Suppressor macrophage (primary cell): Measurements from ENCODE around the gene SIT1.
"Not testable (repeated sequence)": the region's sequence is repeated elsewhere in the genome, so short reads cannot be mapped to it uniquely, and the experiment has no call there.

Source experiments
- DNase-seq, 4 experiments: peaks; one replicate each; pipeline ENCODE4 v3.0.0-alpha.2; 2020 to 2022

Gene SIT1

DNA sequence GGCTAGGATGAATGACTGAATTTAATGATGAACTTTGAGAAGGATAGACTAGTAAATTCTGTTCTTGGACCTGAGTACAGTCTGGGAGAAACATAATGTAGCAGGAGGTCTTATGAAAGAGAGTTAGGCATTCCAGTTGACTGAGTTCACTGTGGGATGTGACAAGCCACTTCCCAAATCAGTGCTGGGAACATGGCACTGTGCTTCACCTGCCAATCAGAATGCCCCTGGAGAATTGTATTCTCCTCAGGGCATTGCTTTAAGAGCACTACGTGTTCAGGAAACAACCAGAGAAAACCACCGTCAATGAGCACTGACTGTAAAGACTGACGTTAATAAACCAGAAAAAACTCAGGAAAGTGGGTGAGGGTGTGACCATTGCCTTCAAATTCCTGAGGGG, 8.6 kb upstream of the SIT1 start:
- no peak for DNase-seq

DNA sequence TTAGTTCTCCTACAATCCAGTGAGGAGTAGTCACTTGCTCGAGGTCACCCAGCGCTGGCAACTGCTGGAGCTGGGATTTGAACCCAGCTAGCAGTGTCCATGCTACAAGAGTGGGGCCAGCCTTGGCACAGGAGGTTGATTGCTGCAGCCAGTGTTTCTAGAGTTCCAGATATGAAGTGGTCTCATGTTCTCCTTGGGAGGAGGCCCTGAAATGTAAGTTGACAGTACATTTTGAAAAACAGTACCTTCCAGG, 8.2 kb upstream of the SIT1 start:
- peak; percentile 50 to 58 (median 55) for DNase-seq

- DNase-seq, result peak; percentile 94 to 98 (median 96)
These were observed 7.6 kb upstream of the SIT1 start, which contains the start of gene CCDC107 for GRCh38 chr9:35658137-35658967. CCDC107 (plus strand) TSS chr9:35658292; CDS start chr9:35658380, 88 bp downstream.

GRCh38 chr9:35657546-35658136, 6.9 kb upstream of the SIT1 start, which contains the start of gene RMRP:
RMRP (minus strand) TSS chr9:35658019.
- peak; percentile 99 to 100 (median 100) for DNase-seq

- peak in 2 of 4 experiments; percentile 31 to 35 for DNase-seq
These were observed 6.3 kb upstream of the SIT1 start for GRCh38 chr9:35656831-35657545.

DNA sequence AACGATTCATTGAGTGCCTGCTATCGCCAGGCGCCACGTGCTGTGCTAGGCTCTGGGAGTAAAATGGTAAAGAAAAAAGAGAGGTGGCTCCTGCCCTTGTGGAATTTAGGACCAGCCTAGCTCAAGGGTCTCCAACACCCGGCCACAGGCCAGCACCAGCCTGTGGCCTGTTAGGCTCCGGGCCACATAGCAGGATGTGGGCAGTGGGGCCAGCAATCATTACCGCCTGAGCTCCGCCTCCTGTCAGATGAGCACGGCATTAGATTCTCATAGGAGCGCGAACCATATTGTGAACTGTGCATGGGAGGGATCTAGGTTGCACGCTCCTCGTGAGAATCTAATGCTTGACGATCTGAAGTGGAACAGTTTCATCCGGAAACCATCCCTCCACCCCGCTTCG, 5.6 kb upstream of the SIT1 start:
- no peak for DNase-seq

DNA sequence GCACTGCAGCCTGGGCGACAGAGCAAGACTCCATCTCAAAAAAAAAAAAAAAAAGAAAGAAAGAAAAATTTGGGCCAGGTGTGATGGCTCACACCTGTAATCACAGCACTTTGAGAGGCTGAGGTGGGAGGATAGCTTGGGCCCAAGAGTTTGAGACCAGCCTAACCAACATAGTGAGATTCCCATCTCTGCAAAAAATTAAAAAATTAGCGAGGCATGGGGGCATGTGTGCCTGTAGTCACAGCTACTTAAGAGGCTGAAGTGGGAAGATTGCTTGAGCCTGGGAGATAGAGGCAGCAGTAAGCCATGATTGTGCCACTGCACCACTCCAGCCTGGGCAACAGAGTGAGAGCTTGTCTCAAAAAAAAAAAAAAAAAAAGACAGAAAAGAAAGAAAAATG, 2.9 kb upstream of the SIT1 start:
- DNase-seq, result peak in 1 of 4 experiments; percentile 2

DNA sequence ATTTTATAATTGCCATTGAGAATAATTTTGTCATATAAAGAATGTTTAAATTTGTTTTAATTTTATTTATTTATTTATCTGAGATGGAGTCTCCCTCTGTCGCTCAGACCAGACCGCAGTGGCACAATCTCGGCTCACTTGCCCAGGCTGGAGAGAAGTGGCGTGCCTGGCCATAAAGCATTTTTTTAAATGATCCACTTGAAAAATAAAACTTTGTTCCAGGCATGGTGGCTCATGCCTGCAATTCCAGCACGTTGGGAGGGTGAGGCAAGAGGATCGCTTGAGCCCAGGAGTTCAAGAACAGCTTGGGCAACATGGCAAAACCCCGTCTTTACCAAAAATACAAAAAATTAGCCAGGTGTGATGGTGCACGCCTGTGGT, 2.1 kb upstream of the SIT1 start:
- peak in 1 of 4 experiments; percentile 27 for DNase-seq

DNA sequence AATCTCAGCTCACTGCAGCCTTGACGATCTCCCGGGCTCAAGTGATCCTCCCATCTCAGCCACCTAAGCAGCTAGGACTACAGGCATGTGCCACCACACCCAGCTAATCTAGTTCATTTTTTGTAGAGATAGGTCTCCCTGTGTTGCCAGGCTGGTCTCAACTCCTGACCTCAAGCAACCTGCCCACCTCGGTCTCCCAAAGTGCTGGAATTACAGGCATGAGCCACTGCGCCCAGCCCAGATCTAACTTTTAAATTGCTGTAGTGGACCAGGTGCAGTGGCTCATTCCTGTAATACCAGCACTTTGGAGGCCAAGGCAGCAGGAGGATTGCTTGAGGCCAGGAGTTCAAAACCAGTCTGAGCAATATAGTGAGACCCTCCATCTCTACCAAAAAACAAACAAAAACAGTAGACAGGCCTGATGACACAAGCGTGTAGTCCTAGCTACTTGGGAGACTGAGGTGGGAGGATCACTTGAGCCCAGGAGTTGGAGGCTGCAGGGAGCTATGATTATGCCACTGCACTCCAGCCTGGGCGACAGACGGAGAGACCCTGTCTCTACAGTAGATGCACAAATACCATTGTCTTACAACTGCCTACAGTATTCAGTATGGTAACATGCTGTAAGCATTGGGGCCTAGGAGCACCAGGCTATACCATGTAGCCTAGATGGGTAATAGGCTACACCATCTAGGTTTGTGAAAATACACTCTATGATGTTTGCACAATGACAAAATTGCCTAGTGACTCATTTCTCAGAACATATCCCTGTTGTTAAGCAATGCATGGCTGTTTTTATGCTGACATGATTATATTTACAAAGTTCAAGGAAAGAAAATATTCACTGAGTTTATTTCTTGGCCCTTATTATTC, 1.5 kb upstream of the SIT1 start:
- peak; percentile 60 to 91 (median 76) for DNase-seq

DNA sequence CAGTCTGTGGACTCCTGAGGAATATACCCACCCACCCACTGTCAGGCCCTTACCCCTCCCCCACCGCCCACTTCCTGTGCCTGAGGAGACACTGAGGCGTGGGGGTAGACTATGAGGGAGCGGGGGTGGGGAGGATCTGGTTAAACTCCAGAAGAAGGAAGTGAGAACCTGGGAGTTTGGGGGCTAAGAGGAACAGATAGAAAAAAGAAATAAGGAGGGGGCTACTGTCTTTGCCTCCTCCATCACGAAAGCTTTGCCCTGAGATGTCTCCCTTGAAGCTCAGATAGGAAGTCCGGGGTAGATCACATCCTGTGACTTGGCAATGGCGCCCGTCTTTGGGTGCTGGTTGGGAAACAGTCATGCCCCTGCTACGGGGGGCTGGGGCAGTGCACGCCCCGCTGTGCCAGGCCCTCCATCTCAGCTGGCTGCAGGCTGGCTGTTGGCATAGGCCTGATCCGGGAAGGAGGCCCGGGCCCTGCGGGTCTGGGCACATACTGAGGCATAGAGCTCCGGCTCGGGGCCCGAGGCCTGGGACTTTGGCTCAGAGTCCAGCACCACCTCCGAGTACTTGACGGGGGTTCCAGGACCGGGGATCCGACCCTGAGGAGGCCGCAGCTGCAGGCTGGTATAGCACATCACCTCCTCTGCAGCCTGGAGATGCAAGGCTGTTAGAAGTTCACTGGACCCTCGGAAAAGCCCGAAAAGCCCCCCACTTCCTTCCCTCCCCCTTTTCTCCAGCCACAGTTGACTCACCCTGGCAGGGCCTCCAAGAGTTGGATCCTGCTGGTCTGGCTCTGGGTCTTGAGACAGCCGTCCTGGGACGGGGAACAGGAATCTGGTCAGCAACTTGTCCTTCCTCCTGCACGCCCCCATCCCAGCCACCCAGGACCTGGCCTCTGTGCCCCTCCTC, 1.0 kb downstream of the SIT1 start:
- peak; percentile 60 to 81 (median 73) for DNase-seq

GRCh38 chr9:35646533-35647265, 4.0 kb downstream of the SIT1 start:
- DNase-seq, result peak; percentile 96 to 98 (median 98)

DNA sequence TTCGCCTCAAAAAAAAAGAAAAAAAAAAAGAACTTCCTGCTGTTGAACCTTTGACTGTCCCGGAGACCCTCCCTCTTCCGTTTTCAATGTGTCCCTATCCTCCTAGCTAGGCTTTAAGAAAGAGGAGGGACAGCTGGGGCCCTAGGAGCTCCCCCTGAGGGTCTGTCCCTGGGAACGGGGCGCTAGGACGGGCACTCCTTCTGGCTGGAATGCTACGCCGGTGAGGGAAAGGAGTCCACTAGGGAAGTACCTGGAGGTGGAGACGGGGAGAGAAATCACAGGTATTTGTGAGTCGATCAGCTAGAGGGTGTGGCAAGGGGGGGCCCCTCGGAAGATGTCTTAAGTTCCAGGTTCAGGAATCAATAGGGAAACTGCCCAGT, 4.6 kb downstream of the SIT1 start:
- peak; percentile 31 to 51 (median 46) for DNase-seq

GRCh38 chr9:35645736-35646135, 5.0 kb downstream of the SIT1 start:
- not testable (repeated sequence) for DNase-seq

GRCh38 chr9:35643046-35643445, 7.7 kb downstream of the SIT1 start:
- no peak for DNase-seq

DNA sequence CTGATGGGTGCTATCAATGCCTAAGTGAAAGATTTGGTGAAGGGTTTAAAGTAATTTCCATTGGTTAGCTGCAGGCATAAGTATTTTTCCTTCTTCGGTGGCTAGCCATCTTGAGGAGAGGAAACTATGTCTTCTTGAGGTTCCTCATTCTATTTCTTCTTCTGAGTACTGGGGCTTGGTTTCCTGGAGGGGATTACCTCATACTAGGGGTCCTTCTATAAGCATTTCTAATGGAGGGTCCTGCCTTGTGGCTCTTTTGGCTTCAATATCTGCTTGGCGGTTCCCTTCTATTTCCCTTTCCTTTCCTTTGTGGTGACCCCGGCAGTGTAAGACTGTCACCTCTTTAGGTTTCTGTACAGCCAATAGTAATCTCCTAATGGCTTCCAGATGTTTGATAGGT, 9.3 kb downstream of the SIT1 start:
- DNase-seq, result not testable (repeated sequence)

GRCh38 chr9:35640431-35640830, 10.3 kb downstream of the SIT1 start:
- DNase-seq, result not testable (repeated sequence)

DNA sequence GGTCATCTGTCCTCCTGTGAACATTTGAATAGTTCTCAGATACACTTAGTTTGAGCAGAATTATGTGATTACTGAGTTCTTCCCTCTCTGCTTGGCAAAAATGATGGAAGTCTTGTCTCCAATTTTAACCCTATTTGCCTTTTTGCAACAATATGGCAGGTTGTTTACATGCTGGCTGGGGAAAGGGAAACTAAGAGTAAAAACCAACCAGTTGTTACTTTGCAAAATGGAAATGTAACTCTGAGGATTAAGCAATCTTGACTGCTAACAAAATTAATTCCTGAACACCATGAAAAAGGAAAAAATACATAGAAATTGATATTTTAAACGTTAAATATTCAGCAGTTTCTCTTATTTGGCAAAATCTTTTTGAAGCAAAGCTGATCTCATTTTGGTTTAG, 11.1 kb downstream of the SIT1 start:
- DNase-seq, result no peak

GRCh38 chr9:35639225-35639624, 11.5 kb downstream of the SIT1 start:
- not testable (repeated sequence) for DNase-seq

GRCh38 chr9:35638751-35639150, 12.0 kb downstream of the SIT1 start:
- DNase-seq, result not testable (repeated sequence)

- DNase-seq, result not testable (repeated sequence)
These were observed 13.2 kb downstream of the SIT1 start for GRCh38 chr9:35637427-35637955.
